Measurements from ENCODE around the gene FNDC1.
"Not testable (repeated sequence)": the region's sequence is repeated elsewhere in the genome, so short reads cannot be mapped to it uniquely, and the experiment has no call there.

FNDC1 gene

DNA sequence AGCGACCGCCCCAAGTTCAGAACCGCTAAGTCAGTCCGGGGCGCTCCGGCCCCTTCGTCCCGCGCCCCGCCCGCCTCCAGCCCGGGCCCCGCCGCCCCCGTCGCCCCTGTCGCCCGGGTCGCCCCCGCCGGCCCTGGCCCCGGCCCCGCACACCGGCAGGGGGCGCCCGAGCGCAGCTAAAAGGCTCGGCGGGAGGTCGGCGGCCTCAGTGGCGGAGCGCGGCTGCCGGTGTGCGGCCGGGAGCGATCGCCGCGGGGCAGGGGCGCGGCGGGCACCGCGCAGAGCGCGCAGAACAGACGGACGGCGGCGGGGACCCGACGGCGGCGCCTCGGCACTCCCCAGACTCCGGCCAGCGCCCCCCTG lies at the start of gene FNDC1:
FNDC1 (plus strand) TSS at position 208 of the 363 bp plus-strand sequence. CDS start 197 bp downstream, outside the sequence.
- peak; percentile 40 for DNase-seq

DNA sequence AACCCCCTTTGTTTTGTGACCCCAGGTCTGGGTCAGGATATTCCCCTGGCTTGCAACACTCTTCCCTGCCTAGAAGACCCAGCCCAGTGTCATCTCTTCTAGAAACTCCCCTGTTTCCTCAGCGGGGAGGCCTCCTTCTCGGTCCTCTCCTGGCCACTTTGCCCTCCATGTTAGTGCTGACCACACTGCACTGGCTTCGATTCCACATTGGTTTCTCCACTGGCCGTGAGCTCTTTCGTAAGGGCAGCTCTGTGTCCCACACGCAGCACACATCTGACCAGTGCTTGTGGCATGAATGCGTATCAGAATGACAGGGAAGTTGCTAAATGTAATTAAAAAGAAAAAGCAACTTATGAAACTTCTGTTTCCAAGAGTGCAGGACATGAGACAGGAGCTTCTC lies 49.4 kb upstream of the FNDC1 start:
- DNase-seq, result no peak

DNA sequence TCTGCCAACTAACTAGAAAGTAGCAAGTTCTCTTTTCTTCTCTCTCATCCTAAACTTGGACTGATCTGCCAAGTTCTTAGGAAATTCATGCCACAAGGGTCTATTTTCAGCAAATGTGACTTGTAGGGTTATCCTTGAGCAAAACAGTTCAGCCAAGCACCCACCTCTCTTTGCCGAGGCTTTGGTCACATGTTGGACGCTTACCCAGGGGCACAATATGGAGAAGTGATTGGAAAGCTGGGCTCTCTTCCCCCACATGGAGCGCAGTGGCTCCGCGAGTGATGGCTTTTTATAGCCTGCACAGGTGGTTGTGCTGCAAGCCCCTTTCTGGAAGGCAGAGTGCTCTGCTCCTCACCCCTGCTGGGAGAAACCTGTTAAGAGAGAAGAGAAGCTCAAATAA lies 47.7 kb upstream of the FNDC1 start:
- DNase-seq, result no peak

DNA sequence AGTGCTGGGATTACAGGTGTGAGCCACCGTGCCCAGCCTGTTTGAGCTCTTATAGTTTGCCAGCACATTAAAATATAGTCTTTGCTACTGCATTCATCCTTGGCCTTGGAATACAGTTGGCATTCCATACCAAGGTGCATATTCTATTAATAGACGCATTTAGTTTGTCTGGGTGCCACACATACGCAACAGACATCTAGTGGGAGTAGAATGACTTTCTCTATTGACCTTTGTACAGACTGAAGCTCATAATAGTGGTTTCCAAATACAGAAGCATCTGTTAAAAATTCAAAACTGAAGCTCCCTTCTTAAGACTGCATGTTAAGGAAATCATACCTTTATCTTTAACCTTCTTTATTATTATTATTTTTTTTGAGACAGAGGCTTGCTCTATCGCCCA lies 46.7 kb upstream of the FNDC1 start:
- DNase-seq, result no peak

DNA sequence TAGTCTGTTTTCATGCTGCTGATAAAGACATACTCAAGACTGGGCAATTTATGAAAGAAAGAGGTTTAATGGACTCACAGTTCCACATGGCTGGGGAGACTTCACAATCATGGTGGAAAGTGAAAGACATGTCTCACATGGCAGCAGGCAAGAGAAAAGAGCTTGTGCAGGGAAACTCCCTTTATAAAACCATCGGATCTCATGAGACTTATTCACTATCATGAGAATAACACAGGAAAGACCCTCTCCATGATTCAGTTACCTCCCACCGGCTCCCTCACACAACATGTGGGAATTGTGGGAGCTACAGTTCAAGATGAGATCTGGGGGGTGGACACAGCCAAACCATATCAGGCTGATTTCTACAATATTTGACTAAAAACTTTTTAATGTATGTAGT lies 45.4 kb upstream of the FNDC1 start:
- DNase-seq, result not testable (repeated sequence)

DNA sequence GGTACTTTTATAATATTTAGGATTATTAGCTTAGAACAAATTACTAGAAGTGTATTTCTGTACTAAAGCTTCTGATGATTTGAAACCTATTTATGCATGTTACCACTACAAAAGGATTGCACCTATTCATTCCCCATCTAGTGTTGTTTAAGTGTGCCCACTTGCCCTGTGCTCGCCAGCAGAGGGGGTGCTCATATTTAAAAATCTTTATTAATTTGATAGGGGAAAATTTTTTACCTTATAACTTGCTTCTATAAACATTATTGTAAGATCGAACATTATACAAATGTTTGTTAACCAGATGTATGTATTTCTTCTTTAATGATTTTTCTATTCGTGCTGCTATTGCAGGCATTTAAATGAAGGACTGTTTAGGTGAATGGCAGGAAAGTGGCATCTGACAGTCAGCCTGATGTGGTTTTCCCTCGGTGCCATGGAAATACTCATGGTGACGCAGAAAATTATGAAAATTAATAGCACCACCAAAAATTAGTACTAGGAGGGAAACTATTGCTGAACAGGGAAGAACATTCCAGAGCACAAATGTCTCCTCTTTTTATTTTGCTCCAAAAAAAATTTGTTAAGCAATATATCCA lies 44.1 kb upstream of the FNDC1 start:
- no peak for DNase-seq

DNA sequence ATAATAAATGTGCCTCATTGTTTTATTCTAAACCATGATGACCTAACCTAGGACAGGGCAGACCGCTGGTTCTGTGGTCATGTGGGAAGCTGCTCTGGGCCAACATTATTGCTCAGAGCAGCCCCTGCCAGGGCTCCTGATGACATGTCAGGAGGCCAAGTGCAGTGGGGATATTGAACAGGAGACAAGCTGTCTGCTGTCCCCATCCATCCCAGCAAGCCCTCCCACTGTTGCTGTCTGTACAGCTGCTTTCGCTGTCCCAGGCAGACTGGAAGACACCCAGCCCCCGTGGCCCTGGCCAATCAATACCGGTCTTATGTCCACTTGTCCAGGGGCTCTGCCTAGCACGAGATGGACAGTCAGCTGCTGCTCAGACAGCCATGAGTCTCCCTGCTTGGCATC lies 43.2 kb upstream of the FNDC1 start:
- no peak for DNase-seq

DNA sequence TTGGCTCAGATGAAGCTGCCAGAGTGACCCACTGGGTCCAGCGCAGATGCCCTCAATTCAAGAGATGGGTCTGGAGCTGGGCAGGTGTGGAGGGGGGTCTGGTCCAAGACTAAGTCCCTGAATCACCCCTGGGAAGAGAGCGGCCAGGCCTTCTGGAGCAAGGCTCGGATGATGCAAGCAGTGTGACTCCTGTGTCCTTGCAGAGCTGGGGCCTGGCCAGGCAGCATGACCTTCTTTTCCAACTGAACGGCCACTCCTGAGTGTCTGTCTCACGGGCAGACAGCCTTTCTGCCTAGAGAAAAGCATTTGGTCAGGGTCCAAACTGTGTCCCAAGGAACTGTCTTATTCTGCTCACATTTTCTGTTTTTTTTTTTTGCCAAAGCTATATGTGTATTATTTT lies 42.6 kb upstream of the FNDC1 start:
- DNase-seq, result no peak

DNA sequence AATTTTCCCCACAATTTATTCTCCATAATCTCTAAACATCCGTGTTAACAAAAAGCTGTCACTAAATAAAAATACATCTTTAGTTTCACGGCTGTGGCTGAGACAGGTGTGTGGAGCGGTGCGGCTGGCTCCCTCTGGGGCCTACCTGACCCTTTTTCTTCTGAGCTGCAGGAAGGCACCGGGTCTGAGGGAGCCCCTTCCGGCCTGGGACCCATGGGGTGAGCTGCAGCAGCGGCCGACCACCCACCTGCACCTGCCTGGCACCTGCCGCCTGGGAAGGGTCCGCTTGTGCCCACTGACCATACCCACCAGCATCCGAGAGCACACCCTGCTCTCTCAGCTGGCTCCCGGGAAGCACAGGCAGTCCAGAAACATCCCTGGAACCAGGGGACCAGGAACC lies 41.5 kb upstream of the FNDC1 start:
- DNase-seq, result no peak

DNA sequence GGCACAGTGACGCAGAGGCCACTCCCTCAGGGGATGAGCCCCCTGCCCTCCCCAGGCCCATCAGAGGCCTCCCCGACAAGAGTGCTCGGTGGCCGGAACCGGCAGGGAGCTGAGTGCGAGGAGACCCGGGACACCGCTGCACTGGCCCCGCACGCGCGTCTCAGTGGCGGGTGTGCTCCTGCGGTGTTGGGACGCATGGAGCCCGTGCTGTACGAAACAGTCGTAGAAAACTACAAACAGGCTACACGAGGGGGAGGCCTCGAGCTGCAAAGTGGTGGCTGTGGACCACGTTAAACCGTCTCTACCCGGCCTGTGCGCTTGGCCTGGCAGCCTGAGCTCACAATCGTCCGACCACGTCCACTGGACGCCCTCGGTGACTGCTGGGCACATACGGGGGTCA lies 40.2 kb upstream of the FNDC1 start:
- no peak for DNase-seq

DNA sequence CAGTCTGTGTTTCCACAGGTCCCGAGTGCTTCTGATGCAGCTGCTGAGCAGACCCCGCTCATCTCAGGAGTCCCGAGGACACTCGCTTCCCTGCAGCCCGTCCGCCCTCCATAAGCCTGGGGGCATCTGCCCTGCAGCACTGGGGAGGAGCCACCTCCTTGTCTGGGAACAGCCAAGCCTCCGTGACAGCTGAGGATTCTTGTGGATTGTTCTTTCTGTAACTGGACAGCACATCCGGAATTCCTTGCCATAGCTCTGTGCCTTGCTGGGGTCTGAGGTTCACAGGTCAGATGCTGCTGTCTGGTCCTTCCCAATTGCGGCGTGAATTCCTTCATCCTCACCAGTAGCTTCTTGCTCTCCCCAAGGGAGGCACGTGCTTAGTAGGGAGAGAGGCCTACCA lies 38.4 kb upstream of the FNDC1 start:
- no peak for DNase-seq

DNA sequence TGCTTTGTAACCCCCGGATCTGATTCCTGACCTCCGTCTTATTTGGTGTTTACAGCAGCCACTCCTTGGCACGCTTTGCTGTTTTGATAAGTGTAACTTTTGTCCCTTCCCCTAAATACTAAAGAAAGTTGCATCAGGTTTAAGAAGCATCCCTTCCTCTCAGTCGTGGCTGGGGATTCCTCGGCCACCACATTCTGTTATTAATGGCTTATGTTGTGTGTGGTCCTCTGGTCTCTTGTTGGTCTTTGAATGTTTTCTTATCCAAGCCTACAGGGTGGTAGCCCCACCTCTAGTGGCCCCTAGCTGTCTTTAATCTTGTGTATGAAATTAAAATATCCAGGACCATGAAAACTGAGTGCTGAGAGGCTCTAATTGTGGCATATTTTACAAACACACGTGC lies 37.5 kb upstream of the FNDC1 start:
- no peak for DNase-seq

DNA sequence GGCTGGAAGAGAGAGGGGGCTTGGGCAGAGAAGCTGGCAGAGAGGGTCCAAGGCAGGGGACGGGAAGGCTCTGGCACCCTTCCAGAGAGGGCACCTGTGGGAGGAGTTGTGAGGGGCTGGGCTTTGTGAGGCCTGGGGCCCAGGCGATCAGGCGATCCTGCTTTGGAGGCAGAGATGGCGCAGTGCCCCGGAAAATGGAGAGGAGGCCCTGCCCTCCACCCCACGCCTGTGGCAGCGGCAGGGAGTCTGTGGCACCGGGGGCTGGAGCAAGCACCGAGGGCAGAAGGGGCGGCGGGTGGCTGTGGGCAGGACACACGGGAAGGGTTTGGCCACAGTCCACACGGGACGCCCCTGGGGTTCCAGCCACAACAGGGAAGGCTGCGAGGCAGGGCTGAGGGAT lies 36.5 kb upstream of the FNDC1 start:
- DNase-seq, result no peak

DNA sequence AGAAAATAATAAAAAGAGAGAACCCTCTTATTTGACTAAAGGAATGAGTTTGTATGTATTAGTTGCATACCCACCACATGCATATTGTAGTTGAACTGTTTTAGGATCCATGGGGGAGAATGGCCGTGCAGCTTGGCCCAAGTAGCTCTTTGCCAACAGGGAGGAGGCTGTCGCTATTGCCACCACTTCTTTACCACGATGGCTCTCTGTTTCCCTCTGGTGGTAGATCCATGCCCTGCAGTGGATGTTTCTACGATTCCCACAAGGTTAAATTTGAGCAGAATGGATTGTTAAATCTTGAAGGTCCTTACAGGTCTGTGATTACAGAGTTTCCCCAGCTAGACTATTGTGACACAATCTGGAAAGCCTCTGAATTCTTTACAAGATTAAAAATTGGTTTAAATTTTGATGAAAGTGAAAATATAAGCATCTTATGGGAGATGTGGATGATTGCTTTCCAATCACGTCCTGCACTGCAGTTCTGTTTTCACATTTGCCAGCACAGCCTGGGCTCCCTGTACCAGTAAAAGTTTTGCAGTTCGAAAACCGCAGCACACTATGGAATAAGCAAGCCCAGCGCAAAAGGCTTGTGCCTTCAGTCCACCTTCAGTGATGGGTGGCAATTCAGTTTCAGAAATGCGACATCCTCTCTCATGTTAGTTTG lies 34.4 kb upstream of the FNDC1 start:
- peak; percentile 74 for DNase-seq

DNA sequence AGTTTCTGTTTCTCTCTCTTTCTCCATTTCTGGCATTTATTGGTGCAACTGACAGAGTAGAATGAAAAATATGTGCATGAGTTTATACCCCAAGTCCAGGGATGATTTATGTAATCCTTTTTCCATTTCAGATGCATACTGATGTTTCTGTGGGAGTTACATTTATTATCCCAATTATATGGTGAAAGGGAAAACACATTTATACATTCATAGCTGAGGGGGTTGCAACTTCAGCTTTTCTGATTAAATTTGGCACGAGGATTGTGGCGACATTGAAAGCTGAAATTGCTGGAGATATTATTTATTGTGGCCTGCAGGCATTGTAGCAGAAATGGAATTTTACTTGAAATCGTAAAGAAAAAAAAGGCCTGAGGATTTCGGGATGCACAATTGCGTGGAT lies 31.5 kb upstream of the FNDC1 start:
- DNase-seq, result no peak

DNA sequence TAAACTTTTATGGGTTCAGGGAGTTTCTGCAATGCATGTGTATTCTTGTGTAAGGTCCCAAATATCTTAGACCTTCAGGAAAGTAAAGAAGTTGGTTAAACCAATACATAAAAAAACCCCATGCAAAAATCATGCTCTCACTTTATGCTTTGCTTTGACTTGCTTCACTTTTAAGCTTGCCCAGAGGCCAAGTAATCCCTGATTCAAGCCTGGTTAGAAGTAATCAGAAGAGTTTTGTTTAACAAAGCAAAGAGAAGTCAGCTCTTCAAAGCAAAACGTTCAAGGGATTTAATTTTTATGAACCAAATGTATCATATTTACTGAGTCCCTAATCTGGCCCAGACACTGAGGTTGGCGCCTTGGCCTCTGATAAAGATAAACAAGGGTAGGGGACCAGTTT lies 26.7 kb upstream of the FNDC1 start:
- DNase-seq, result no peak

DNA sequence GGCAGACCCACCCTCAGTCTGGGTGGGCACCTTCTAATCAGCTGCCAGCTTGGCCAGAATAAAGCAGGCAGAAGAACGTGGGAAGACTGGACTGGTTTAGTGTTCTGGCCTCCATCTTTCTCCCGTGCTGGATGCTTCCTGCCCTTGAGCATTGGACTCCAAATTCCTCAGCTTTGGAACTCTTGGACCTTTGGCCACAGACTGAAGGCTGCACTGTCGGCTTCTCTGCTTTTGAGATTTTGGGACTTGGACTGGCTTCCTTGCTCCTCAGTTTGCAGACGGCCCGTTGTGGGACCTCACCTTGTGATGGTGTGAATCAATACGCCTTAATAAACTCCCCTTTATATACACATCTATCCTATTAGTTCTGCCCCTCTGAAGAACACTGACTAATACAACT lies 20.6 kb upstream of the FNDC1 start:
- DNase-seq, result no peak

DNA sequence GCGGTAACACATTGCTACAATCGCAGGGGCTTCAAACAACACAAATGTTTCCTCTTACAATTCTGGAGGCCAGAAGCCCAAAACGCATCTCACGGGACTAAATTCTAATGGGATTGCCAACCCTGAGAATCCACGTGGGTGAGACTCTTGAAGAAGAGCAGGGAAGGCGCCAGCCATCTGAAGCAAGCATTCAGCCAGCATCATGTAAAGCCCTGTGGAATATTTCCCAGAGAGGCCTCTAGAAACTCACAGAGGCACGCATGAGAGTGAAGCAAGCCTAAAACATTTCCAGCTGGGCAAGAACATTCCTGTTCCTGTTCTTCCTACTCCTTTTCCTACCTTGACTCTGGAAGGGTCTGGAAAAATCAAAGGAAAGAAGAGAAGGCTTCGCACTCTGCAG lies 19.6 kb upstream of the FNDC1 start:
- no peak for DNase-seq

DNA sequence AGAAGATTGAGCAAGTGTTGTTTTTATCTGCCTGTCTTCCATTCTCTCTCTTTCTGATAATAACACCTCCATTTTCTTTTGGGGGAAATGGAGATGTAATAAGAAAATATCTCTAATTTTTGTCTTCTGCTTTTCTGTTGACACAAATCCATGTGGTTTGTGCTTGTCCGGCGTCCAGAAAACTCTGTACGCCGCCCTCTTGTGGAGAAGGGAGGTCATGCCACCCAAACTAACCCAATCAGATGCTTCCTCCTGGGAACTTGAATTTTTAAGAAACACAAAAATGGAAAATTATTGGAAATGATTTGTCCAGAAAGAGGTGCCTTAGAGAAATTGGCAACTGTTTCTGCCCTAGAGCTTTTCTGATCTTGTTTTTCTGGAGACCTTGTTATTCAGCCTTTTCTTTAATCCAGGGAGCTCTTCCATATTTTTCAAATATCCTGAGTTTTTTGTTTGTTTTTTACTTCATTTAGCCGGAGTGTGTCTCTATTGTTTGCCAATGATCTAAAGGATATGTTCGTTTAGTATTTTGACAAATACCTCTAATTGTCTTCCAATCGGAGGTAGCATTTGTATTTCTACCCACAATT lies 17.8 kb upstream of the FNDC1 start:
- DNase-seq, result peak; percentile 37

DNA sequence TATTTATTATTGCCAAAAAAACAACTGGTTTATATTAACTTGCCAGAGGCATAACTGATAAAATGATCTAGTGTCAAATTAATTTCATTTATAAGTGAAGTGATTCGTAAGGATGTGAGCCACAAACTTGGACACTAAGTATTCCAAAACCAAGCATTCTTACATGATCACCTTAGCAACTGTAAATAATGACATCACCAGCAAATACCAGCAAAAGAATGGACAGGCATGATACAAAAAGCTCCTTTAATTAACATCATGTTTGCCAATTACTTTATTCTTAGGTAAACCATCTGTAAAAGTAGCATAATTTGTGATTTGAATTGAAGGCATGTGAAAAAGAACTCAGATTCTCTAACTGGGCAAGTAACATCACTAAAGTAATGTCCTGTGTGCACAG lies 17.2 kb upstream of the FNDC1 start:
- no peak for DNase-seq

DNA sequence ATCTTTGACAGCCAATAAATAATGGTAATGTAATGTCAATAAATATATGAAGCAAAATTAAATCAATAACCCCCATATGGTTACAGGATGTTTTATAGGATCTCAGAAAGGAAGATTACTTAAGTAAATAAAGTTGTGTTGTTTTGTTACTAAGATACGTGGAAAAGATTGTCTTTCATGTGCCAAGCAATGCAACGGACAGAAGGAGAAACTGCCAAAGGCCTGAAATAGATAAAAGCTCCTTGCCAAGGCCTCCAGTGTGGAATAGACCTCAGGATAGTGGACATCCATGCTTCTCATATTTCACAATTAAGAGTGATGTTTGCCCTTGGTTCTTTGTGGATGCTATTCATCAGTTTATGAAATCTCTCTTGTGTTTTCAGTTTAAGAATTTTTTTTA lies 16.4 kb upstream of the FNDC1 start:
- no peak for DNase-seq

DNA sequence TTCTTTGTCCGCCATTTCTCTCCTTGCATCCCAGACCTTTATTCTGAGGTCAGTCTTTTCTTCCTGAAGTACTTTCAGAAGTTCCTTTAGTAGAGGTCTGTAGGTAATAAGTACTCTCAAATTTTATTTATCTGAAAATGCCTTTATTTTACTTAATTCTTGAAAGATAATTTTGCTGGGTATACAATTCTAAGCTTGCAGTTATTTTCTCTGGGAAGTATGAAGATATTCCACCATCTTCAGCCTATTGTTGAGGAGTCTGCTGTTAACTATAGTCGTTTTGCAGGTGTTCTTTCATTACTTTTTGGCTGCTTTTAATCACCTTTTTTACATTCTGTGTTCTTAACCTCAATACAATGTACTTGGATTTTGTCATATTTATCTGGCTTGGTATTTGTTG lies 13.5 kb upstream of the FNDC1 start:
- DNase-seq, result no peak

DNA sequence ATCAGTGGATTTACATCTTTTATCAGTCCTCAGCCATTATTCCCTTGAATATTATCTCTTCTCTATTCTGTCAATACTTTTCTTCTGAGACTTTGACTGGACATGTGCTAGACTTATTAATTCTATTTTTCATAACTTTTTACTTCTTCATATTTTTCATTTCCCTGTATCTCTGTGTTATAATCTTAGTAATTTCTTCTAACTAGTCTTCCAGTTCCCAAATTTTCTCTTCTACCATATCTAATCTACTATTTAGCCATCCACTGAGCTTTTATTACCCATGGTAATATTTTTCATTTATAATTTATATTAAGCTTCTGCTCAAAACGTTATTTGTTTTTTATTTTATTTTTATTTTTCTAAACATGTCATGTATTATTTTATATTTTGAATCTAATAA lies 13.1 kb upstream of the FNDC1 start:
- no peak for DNase-seq

DNA sequence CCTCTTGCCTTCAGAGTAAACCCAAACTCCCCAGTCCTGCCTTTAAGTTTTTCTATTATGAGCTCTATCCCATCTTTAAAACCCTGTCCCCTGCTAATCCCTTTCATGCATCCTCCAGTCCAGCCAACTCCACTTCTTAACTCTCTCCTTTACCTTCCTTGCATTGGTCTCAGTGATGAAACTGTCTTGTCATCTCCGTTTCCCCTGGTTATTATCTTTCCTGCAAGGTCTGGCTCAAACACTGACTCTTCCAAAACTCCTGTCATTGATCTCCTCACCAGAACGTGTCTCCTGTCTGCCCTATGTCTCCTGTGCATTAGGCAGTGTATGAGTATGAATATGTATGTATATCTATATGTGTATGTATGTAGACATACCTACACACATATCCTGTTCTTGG lies 11.8 kb upstream of the FNDC1 start:
- DNase-seq, result no peak

DNA sequence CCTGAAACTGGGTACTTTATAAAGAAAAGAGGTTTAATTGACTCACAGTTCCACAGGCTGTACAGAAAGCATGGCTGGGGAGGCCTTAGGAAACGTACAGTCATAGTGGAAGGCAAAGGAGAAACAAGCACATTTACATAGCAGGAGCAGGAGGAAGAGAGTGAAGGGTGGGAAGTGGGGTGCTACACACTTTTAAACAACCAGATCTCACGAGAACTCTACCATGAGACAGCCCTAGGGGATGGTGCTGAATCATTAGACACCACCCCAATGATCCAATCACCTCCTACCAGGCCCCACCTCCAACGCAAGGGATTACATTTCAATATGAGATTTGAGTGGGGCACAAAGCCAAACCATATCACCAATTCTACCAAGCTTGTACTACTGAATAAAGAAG lies 7.4 kb upstream of the FNDC1 start:
- DNase-seq, result no peak

Measured in activated CD4-positive, alpha-beta T cell treated with anti-CD3 and anti-CD28 coated beads, Interleukin-2, amount 50 U/mL, for 1 hour (primary cell).